CD4-positive, CD25-positive, alpha-beta regulatory T cell (primary cell): Measurements from ENCODE around the gene CCDC28B. TPM values are rescaled to one million over a fixed set of nuclear protein-coding genes. Genes with fewer than 3 reads are reported as not detected.

Experiments used
- ATAC-seq, 2 donors: fragments of 150-1000 bp; cut with Tn5 transposase; one replicate each; pipeline ENCODE4 v1.10.0; 2021; ENCODE audit warnings: low read depth in 2 of 2, moderate number of reproducible peaks in 2 of 2, moderate library complexity in 1 of 2
- DNase-seq, 3 donors: peaks; one replicate each; pipeline versions ENCODE4 v3.0.0 to v3.0.0-alpha.2; 2012 to 2022; ENCODE audit warnings: mixed read lengths in 1 of 3
- H3K27ac ChIP-seq: one replicate; pipeline ENCODE4 v1.7.0; 2013; ENCODE audit warnings: mild to moderate bottlenecking, low read length; ENCODE audit not compliant: insufficient read depth, poor library complexity, severe bottlenecking
- H3K27me3 ChIP-seq: one replicate; pipeline ENCODE4 v1.7.0; 2013; ENCODE audit warnings: low read length; ENCODE audit not compliant: control insufficient read depth, insufficient read depth
- H3K36me3 ChIP-seq: one replicate; pipeline ENCODE4 v1.7.0; 2013; ENCODE audit warnings: mild to moderate bottlenecking, low read length, moderate library complexity; ENCODE audit not compliant: control insufficient read depth, insufficient read depth
- H3K4me1 ChIP-seq: 2 replicates; pipeline ENCODE4 v1.7.0; 2013; ENCODE audit warnings: mild to moderate bottlenecking, low read length; ENCODE audit not compliant: insufficient read depth, control insufficient read depth, poor library complexity, severe bottlenecking
- H3K4me3 ChIP-seq: one replicate; pipeline ENCODE4 v1.7.0; 2013; ENCODE audit warnings: low read depth, mild to moderate bottlenecking, low read length, moderate library complexity
- H3K9me3 ChIP-seq, 2 experiments: 1 replicate in 1 of 2; 2 replicates in 1 of 2; pipeline ENCODE4 v1.7.0; 2013; ENCODE audit warnings: low read length in 2 of 2, mild to moderate bottlenecking in 1 of 2, moderate library complexity in 1 of 2; ENCODE audit not compliant: control insufficient read depth in 2 of 2
- H3K27ac Mint-ChIP-seq, 3 donors: one replicate each; pipeline ENCODE4 v1.8.0; 2020 to 2022; ENCODE audit warnings: mild to moderate bottlenecking in 3 of 3, mixed read lengths in 3 of 3, moderate library complexity in 2 of 3
- H3K27me3 Mint-ChIP-seq: one replicate; pipeline ENCODE4 v1.8.0; 2022; ENCODE audit warnings: mild to moderate bottlenecking, mixed read lengths
- H3K36me3 Mint-ChIP-seq: one replicate; pipeline ENCODE4 v1.8.0; 2020; ENCODE audit warnings: mixed read lengths
- H3K4me1 Mint-ChIP-seq, 4 donors: one replicate each; pipeline ENCODE4 v1.8.0; 2020 to 2022; ENCODE audit warnings: mixed read lengths in 4 of 4, mild to moderate bottlenecking in 1 of 4
- H3K4me3 Mint-ChIP-seq, 4 donors: one replicate each; pipeline ENCODE4 v1.8.0; 2020 to 2022; ENCODE audit warnings: mild to moderate bottlenecking in 4 of 4, mixed read lengths in 4 of 4, moderate library complexity in 3 of 4
- H3K9me3 Mint-ChIP-seq, 7 donors: one replicate each; pipeline ENCODE4 v1.8.0; 2020 to 2022; ENCODE audit warnings: mixed read lengths in 7 of 7, mild to moderate bottlenecking in 3 of 7, moderate library complexity in 2 of 7
- polyA plus RNA-seq, 4 donors: library from polyadenylated mRNA; unstranded; fragments of 300-500 nt; fragmentation: Illumina TruSeq; gene quantifications; one replicate each; pipeline ENCODE4 v1.2.3, GENCODE V29; 2021
- total RNA-seq: library from RNA; stranded (reverse); gene quantifications from one replicate; pipeline ENCODE4 v1.2.3, GENCODE V29; 2022

CCDC28B gene
- total and polyA plus RNA-seq, 5 donors from 2014 or later: 10.3 to 15.5 (median 14.1) TPM

GRCh38 chr1:32194984-32195383 lies 5.4 kb upstream of the CCDC28B start:
- Histone ChIP-seq H3K4me3 (no peak overlapping the region), H3K9me3 (no peaks in the 10 kb centered on the region), H3K36me3 (peaks cover 58% of the 10 kb centered on the region), H3K27me3 (no peaks in the 10 kb centered on the region), H3K4me1 (peaks cover 22% of the 10 kb centered on the region), H3K27ac (no peak overlapping the region)
- H3K4me1 Mint-ChIP-seq: peaks cover 6 to 48% (median 31%) of the 10 kb centered on the region in 4 donors
- H3K27me3 Mint-ChIP-seq: no peaks in the 10 kb centered on the region
- H3K27ac Mint-ChIP-seq: peak overlapping the region in 1 of 3 donors; percentile 82
- no peaks in the 10 kb centered on the region for H3K9me3 Mint-ChIP-seq
- DNase-seq: no peak
- H3K4me3 Mint-ChIP-seq: no peak overlapping the region
- peaks cover 39% of the 10 kb centered on the region for H3K36me3 Mint-ChIP-seq
- ATAC-seq: no peak

- no peak for ATAC-seq
- no peak overlapping the region for H3K4me3 ChIP-seq
- Mint-ChIP-seq H3K36me3 (peaks cover 36% of the 10 kb centered on the region), H3K4me1 (peaks cover 6 to 54% (median 35%) of the 10 kb centered on the region in 4 donors), H3K27me3 (no peaks in the 10 kb centered on the region), H3K9me3 (no peaks in the 10 kb centered on the region), H3K27ac (peak overlapping the region in 2 of 3 donors; percentile 74 to 82), H3K4me3 (peak overlapping the region in 2 of 4 donors; percentile 52 to 77)
- H3K9me3 ChIP-seq: no peaks in the 10 kb centered on the region
- DNase-seq: no peak
- H3K4me1 ChIP-seq: peaks cover 27% of the 10 kb centered on the region
- peaks cover 53% of the 10 kb centered on the region for H3K36me3 ChIP-seq
- H3K27me3 ChIP-seq: no peaks in the 10 kb centered on the region
- no peak overlapping the region for H3K27ac ChIP-seq
Measured at GRCh38 chr1:32195531-32195930, 4.9 kb upstream of the CCDC28B start.

GRCh38 chr1:32195972-32196823 lies 4.2 kb upstream of the CCDC28B start:
- no peak for ATAC-seq
- peak in 2 of 3 donors; percentile 11 to 54 for DNase-seq
- peaks cover 33% of the 10 kb centered on the region for H3K36me3 Mint-ChIP-seq
- H3K9me3 ChIP-seq: no peaks in the 10 kb centered on the region
- H3K4me3 ChIP-seq: peak overlapping the region; percentile 41
- H3K4me1 Mint-ChIP-seq: peaks cover 6 to 54% (median 35%) of the 10 kb centered on the region in 4 donors
- peaks cover 34% of the 10 kb centered on the region for H3K4me1 ChIP-seq
- H3K9me3 Mint-ChIP-seq: no peaks in the 10 kb centered on the region
- H3K4me3 Mint-ChIP-seq: peak overlapping the region; percentile 30 to 83 (median 75)
- H3K27me3 ChIP-seq: no peaks in the 10 kb centered on the region
- H3K27ac Mint-ChIP-seq: peak overlapping the region; percentile 20 to 83 (median 82)
- H3K27ac ChIP-seq: peak overlapping the region; percentile 5
- H3K36me3 ChIP-seq: peaks cover 47% of the 10 kb centered on the region
- no peaks in the 10 kb centered on the region for H3K27me3 Mint-ChIP-seq

- ATAC-seq (no peak), DNase-seq (no peak)
- Mint-ChIP-seq H3K4me3 (peak overlapping the region in 3 of 4 donors; percentile 5 to 77 (median 62)), H3K9me3 (no peaks in the 10 kb centered on the region), H3K27me3 (no peaks in the 10 kb centered on the region), H3K36me3 (peaks cover 25% of the 10 kb centered on the region), H3K4me1 (peaks cover 6 to 60% (median 39%) of the 10 kb centered on the region in 4 donors), H3K27ac (peak overlapping the region; percentile 82 to 89 (median 83))
- Histone ChIP-seq H3K4me1 (peaks cover 43% of the 10 kb centered on the region), H3K4me3 (no peak overlapping the region), H3K36me3 (peaks cover 38% of the 10 kb centered on the region), H3K27ac (no peak overlapping the region), H3K9me3 (no peaks in the 10 kb centered on the region), H3K27me3 (no peaks in the 10 kb centered on the region)
Measured at GRCh38 chr1:32197074-32197473, 3.3 kb upstream of the CCDC28B start.

- Histone ChIP-seq H3K36me3 (peaks cover 30% of the 10 kb centered on the region), H3K4me3 (no peak overlapping the region), H3K27me3 (no peaks in the 10 kb centered on the region), H3K27ac (peak overlapping the region; percentile 29), H3K4me1 (peaks cover 48% of the 10 kb centered on the region), H3K9me3 (no peaks in the 10 kb centered on the region)
- Mint-ChIP-seq H3K27me3 (no peaks in the 10 kb centered on the region), H3K27ac (peak overlapping the region; percentile 62 to 89 (median 82)), H3K4me3 (peak overlapping the region in 1 of 4 donors; percentile 52), H3K4me1 (peaks cover 6 to 66% (median 45%) of the 10 kb centered on the region in 4 donors), H3K36me3 (peaks cover 20% of the 10 kb centered on the region), H3K9me3 (no peaks in the 10 kb centered on the region)
- no peak for DNase-seq
- ATAC-seq: no peak
Measured at GRCh38 chr1:32197837-32198236, 2.6 kb upstream of the CCDC28B start.

GRCh38 chr1:32198237-32199042 lies 2.0 kb upstream of the CCDC28B start:
- no peaks in the 10 kb centered on the region for H3K27me3 ChIP-seq
- Mint-ChIP-seq H3K4me1 (peaks cover 6 to 68% (median 46%) of the 10 kb centered on the region in 4 donors), H3K9me3 (no peaks in the 10 kb centered on the region), H3K27ac (peak overlapping the region in 2 of 3 donors; percentile 62 to 68), H3K4me3 (peak overlapping the region in 3 of 4 donors; percentile 51 to 94 (median 74)), H3K27me3 (no peaks in the 10 kb centered on the region), H3K36me3 (peaks cover 14% of the 10 kb centered on the region)
- no peaks in the 10 kb centered on the region for H3K9me3 ChIP-seq
- ATAC-seq (no peak), DNase-seq (no peak)
- peaks cover 48% of the 10 kb centered on the region for H3K4me1 ChIP-seq
- H3K4me3 ChIP-seq: no peak overlapping the region
- peak overlapping the region; percentile 94 for H3K27ac ChIP-seq
- H3K36me3 ChIP-seq: peaks cover 24% of the 10 kb centered on the region

- Mint-ChIP-seq H3K9me3 (no peaks in the 10 kb centered on the region), H3K27ac (peak overlapping the region; percentile 32 to 95 (median 62)), H3K36me3 (peaks cover 10% of the 10 kb centered on the region), H3K4me1 (peaks cover 6 to 66% (median 46%) of the 10 kb centered on the region in 4 donors), H3K4me3 (peak overlapping the region in 3 of 4 donors; percentile 11 to 94 (median 93)), H3K27me3 (no peaks in the 10 kb centered on the region)
- peaks cover 17% of the 10 kb centered on the region for H3K36me3 ChIP-seq
- peak overlapping the region; percentile 94 for H3K27ac ChIP-seq
- H3K9me3 ChIP-seq: no peaks in the 10 kb centered on the region
- H3K27me3 ChIP-seq: no peaks in the 10 kb centered on the region
- no peak overlapping the region for H3K4me3 ChIP-seq
- DNase-seq (no peak), ATAC-seq (no peak)
- H3K4me1 ChIP-seq: peaks cover 48% of the 10 kb centered on the region
Measured at GRCh38 chr1:32199043-32199716, 1.2 kb upstream of the CCDC28B start.
